Hematopoietic multipotent progenitor cell treated with erythropoietin and hydrocortisone succinate and interleukin-3 and kit ligand, for 6 days (in vitro differentiated cells): ENCODE measurements around the gene CDK2.
"Not testable (repeated sequence)": the region's sequence is repeated elsewhere in the genome, so short reads cannot be mapped to it uniquely, and the experiment has no call there.

Experiments
- DNase-seq: peaks from one replicate; pipeline ENCODE4 v3.0.0-alpha.2; 2015

CDK2 gene

DNA sequence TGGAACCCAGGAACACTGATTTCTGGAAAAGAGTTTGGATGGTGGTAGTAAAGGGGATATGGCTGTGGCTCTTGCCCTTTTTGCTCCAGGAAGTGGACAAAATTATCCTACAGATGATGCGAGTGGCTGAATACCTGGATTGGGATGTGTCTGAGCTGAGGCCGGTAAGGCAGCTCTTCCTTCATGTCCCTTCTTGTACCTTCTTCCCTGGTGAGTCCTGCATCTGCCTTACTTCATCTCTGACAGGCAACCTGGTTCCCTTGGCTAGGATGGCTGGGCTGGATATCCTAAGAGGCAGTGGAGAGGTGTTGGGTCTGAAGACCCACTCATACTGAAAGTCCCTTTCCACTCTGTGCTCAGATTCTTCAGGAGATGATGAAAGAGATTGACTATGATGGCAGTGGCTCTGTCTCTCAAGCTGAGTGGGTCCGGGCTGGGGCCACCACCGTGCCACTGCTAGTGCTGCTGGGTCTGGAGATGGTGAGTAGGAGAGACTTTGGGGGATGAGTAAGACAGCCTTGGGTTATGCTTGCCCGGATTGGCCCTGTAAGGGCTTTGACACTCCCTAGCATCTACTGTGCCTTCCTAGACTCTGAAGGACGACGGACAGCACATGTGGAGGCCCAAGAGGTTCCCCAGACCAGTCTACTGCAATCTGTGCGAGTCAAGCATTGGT lies 27.7 kb upstream of the CDK2 start:
- no peak for DNase-seq

DNA sequence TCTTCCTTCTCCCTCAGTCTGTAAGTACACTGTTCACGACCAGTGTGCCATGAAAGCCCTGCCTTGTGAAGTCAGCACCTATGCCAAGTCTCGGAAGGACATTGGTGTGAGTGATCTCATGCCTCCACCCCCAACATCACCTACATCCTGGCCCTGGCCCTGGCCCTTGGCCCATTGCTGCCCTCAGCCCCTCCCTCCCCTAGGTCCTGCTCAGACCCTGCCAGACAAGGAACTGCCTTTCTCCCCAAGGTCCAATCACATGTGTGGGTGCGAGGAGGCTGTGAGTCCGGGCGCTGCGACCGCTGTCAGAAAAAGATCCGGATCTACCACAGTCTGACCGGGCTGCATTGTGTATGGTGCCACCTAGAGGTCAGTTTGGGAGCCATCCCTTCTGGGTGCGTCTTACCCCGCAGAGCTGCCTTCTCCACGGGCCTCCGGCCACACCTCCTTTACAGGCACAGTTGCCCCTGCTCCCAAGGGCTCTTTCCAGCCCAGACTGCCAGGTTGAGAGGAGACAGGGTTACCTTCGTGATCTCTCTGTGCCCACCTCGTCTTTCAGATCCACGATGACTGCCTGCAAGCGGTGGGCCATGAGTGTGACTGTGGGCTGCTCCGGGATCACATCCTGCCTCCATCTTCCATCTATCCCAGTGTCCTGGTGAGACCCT lies 26.4 kb upstream of the CDK2 start:
- DNase-seq: peak; percentile 94

DNA sequence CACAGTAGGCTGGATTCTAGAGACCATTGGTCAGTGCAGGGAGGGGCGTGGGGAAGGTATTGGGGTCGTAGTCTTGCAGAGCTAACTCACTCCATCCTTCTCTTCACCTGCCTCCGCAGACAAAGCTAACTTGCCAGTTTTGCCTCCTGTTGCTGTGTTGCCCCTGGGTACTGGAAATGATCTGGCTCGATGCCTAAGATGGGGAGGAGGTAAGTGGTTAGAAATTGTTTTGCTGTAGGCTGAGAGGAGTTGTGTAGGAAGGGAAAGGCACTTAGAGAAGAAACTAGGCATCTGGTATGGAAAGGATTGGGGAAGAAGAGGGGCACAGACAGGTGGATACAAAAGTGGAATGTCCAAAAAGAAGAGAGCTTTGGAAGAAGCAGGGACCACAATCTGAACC lies 24.6 kb upstream of the CDK2 start:
- DNase-seq: no peak

DNA sequence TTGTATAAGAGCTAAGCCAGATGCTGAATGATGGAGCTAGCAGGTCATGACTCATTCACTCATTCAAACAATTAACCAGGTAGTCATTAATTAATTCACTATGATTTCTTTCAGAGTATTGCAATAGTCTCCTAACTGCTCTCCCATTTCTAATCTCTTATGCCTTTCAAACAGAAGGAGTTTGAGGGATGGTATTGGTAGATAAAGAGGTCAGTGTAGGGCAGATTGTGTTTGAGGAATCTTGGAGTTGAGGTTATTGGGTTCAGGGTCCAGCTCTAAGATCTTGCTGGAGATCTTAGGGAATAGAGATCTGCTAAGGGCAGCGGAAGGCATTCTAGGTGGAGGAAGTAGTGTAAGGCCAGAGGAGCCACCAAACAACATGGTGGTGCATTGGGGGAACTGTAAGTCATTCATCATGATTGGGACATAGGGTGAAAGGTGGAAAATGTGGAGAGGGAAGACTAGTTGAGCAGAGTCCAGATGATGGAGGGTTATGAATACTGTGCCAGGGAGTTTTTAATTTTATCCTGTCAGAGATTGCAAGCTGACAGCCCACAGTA lies 24.0 kb upstream of the CDK2 start:
- no peak for DNase-seq

DNA sequence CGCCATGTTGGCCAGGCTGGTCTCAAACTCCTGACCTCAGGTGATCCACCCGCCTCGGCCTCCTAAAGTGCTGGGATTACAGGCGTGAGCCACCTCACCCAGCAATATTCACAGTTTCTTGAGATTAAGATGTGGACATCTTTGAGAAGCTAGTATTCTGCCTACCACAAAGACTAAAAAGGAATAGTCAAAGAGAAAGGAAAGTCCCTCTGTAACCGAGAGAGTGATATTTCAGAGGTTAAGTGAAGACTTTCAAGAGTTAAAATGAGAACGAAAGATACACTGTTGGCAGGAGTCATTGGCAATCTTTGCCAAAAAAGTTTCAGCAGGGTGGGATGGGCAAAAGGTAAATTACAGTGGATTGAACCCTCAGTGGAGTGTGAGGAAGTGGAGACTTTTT lies 20.1 kb upstream of the CDK2 start:
- DNase-seq: no peak

DNA sequence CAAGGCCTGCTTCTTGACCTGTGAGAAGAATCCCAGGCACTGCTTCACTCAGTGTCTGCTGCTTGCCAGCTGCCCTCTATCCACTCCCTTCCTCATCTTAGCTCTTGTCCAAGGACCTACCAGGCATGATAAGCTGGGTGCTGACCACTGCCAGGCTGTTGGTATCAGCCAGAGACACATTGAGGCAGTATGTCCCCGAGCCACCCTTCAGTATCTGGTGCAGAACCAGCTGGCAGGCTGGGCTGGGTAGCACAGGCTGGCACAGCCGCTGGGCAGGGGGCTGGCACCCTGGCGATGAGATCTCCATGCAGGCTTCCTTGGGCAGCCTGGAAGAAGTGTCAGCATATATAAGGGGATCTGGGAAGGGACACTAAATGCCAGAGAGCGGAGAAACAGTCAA lies 11.3 kb upstream of the CDK2 start:
- peak; percentile 42 for DNase-seq

DNA sequence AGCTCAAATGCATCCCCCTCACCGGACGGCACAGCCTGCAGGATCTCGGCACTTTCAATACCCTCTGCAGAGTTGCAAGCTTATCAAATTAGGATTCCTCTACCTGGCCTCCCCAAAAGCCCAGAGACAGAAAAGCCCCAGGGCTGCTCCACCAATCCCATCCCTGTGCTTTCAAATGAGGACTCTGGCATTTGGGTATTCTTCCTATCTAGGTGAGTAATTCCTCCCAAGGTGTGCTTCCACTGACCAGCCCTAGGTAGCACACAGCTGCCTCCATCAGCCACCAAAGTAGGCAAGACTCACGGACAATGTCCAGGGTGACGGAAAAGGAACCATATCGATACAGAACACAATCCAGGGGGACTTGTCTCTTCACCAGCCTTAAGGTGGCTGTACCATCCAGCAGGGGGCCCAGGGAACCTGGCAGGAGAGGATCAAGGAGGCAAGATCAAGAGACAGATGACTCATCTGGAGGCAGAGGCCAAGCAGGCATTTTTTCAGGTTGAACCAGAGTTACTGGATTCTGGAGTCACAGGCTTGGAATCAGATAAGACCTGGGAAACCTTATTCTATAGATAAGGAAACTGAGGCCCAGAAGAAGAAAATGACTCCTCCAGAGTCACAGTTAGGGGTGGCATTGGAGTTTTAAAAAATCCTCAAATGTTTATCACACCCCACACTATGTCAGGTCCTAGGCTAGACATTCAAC lies 10.7 kb upstream of the CDK2 start:
- DNase-seq: peak; percentile 78

DNA sequence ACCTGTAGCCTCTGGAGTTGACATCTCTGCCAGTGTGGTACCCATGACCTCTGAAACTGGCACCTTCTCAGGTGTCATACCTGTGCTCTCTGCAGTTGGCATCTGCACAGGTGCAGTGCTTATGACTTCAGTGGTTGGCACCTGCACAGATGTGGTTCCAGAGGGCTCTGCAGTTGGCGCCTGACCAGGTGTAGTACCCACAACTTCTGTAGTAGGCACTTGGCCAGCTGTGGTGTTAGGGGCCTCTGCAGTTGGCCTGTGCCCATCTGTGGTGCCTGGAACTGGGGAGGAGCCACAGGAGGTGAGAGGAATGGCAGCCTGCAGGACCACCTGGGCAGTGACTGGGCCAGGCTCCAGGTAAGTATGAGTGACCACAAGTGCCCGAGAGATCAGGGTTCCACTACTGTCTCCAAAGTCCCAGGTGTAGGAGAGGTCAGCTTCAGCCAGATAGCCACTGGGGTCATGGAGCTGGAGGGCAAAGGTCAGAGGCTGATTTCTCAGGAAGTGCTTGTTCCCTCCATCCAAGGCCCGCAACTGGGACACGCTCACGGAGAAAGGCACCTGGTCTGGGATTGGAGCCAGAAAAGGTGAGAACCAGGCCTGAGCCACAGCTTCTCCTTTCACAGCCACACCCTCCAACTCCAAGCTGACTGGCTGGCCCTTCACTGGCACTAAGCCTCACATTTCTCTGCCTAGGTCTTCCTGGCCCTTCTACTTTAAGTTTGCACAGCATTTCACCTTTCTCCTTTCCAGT lies 9.3 kb upstream of the CDK2 start:
- DNase-seq: no peak

DNA sequence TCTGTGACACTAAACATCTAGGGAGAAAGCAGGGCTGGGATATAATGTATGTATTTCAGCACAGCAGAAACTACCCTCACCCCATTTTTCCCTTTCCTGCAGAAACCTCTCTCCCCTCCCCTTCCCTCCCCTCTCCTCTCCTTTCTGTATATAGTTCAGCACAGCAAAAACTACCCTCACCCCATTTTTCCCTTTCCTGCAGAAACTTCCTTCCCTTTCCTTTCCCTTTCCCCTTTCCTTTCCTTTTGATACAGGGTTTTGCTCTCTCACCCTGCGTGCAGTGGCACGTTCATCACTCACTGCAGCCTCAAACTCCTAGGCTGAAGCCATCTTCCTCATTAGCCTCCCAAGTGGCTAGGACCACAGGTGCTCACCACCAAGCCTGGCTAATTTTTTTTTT lies 2.9 kb upstream of the CDK2 start:
- no peak for DNase-seq

DNA sequence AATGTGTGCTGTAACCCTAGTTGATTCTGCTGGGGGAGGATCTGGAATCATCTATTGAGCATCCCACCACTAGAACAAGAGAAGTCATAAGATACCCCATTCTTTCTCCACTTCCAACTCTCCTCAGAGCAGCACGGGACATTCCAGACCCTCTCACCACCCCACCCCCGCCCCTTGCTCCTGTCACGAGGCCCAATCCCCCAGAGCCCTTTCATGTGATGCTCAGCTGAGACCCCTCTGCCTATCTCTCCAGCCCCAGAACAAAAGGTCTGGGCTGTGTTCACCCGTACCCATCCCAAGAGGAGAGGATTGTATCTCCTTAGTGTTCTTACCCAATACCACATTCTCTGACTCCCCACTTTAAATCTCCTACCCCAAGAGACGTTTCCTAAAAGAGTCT lies 1.4 kb upstream of the CDK2 start:
- no peak for DNase-seq

DNA sequence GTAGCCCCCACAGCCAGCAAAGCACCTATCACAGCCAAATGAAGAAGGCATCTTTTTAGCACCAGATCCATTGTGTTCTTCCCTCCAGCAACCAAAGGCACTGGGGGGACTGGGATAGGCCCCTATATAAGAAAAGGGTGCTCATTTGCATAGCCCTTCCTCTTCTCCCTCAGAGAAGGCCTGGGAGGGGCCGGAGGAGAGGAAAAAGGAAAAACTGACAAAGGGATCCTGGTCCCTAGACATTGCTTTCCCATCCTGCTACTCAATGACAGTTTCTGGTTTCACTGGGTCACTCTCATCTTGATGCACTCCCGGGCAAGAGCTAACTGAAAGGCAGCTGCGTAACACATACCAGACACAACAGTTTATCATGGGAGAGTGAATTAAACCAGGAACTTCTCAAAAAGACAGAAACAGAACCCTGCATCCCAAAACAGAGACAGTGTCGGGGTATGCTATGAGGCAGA lies 656 bp upstream of the CDK2 start, which contains the start of gene PMEL:
PMEL (minus strand) TSS at position 102 of the 467 bp plus-strand sequence; CDS start at position 71, 31 bp downstream.
- DNase-seq: peak; percentile 26

DNA sequence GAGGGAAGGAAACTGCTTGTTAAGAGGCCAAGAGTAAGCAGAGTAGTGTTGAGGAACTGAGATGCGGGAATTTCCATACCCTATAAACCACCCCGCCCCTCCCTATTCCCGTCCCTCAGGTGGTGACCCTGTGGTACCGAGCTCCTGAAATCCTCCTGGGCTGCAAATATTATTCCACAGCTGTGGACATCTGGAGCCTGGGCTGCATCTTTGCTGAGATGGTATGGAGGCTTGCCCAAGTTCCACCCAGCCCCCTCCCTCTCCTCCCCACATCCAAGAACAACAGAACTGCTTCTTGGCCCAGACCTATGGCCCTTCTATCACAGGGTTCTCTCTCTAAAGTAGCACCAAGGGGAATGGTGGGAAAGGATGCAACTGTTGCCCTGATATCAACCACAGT lies 2.7 kb downstream of the CDK2 start:
- no peak for DNase-seq

DNA sequence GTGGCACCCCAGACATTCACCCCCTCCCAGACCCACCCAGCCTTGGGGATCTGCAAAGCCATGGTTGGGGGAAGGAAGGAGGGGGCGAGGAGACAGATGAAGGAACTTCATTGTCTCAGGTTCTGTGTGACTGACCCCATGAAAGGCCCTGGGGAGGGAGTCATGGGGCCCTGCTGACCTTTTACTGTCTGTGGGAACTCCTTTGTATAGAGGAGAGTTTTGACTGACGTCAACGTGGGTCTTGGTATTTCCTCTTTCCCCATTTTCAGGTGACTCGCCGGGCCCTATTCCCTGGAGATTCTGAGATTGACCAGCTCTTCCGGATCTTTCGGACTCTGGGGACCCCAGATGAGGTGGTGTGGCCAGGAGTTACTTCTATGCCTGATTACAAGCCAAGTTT lies 4.1 kb downstream of the CDK2 start:
- no peak for DNase-seq

DNA sequence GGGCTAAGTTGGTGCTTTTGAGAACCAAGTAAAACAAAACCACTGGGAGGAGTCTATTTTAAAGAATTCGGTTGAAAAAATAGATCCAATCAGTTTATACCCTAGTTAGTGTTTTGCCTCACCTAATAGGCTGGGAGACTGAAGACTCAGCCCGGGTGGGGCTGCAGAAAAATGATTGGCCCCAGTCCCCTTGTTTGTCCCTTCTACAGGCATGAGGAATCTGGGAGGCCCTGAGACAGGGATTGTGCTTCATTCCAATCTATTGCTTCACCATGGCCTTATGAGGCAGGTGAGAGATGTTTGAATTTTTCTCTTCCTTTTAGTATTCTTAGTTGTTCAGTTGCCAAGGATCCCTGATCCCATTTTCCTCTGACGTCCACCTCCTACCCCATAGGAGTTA lies 5.4 kb downstream of the CDK2 start:
- DNase-seq: peak; percentile 66

DNA sequence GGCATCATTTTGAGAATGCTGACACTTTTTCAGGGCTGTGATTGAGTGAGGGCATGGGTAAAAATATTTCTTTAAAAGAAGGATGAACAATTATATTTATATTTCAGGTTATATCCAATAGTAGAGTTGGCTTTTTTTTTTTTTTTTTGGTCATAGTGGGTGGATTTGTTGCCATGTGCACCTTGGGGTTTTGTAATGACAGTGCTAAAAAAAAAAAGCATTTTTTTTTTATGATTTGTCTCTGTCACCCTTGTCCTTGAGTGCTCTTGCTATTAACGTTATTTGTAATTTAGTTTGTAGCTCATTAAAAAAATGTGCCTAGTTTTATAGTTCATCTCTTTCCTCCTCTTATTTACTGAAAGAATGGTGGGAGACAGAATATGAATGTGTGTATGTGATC lies 5.8 kb downstream of the CDK2 start:
- DNase-seq: peak; percentile 14

DNA sequence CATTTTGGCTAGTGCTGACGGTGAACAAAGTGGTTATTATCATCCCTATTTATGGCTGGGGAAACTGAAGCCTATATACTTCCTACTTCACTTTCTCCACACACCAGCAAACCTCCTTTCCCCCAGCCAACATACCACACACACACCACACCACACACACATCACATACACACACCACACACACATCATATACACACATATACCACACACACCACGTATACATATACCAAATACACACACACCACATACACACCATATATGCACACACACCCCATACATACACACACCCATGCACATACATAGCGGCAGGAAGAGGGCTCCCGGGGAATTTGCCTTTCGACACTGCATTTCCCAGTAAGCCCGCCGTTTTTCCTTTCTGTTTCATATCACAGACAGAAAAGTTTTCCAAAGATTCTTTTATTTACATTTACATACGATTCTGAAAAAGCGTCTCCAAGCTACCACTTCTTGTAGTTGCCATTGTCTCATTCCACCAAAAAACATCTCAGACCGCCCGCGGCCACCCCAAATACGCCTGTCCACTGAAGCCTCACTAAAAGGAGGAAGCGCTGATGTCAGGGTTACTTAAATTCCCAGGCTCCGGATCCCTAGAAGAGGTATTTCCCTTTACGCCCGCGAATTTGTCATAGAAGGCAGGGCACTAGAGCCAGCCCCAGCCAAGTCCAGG lies 6.4 kb downstream of the CDK2 start:
- DNase-seq: peak; percentile 53

DNA sequence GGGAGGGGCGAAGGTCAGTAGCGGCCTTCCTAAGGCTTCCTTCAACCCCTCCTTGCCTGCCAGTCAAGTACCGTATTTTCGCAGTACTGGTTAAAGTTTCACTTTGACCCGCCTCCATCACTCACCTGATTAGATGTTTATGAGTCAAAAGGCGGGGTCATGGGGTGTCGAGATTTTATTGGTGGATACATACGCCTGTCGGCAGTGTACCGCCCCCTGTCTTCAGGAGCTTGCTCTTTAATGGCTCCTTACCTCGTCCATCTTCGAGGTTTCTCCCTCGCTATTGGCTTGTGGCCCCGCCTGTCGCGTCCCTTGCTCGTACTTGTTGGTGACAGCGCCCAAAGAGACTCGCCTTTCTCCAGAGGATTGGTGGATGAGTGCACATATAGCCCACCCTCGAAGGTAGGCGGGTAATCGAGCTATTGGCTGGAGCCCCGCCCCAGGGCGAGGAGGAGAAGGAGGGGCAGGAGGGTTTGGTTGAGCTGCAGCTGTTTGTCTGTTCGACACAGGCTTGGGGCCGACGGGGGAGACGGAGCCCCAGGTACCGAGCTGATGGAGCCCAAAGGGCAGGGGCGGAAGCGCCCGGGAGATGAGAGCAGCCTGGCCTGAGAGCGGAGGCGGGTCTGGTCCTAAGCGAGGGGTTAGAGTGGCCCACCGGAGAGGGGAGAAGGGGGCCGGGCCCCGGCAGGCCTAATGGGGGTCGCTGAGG lies 7.1 kb downstream of the CDK2 start, which contains the start of gene RAB5B:
RAB5B (plus strand) TSS at position 480 of the 709 bp plus-strand sequence. CDS start 12,883 bp downstream, outside the sequence.
- DNase-seq: peak; percentile 100

DNA sequence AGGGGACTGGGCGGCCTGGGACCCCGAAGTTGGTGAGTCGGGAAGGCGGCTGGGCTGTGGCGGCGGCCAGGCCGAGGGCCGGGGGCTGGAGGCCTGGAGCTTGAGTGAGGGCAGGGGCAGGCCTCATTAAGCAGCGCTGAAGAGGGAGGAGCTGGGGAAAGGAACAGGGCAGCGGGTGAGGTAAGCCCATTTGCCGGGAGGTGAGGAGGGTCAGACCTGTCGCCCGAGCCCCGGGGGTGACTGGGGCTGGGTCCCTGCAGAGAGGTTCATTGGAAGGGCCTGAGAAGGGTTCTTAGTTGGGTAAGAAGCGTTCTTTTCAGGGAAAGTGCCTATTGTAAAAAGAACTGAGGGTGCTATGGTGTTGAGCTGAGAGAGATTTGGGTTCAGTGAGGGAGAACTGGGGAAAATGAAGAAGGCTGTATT lies 7.7 kb downstream of the CDK2 start:
- DNase-seq: peak; percentile 72

DNA sequence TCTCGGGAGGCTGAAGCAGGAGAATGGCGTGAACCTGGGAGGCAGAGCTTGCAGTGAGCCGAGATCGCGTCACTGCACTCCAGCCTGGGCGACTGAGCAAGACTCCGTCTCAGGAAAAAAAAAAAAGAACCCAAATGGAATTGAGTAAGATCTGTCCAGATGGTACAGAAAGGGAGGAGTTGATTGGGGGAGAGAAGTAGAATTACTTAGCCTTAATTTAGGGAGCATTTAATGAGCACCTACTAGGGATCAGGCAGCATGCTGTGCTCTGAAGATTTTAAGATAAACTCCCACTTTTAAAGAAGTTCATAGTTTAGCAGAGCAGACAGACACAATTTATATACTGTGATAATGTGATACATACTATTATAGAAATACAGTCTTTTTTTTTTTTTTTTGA lies 11.8 kb downstream of the CDK2 start:
- DNase-seq: no peak

DNA sequence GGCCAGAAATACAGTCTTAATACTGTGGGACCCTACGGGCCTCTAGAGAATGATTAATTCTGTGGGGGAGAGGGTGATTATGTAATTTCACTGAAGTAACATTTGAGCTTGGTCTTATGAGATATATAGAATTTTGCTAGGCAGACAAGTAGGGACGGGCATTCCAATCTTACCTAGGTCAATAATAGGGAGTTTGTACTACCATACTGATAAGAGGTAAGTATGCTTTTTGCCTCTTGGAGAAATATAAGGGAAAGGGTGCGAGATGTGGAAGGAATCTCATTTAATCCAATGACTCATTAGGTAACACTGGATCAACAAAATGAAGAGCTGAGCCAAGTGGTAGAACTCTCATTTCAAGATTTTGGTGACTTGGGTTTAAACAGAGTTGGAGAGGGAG lies 12.4 kb downstream of the CDK2 start:
- DNase-seq: no peak

DNA sequence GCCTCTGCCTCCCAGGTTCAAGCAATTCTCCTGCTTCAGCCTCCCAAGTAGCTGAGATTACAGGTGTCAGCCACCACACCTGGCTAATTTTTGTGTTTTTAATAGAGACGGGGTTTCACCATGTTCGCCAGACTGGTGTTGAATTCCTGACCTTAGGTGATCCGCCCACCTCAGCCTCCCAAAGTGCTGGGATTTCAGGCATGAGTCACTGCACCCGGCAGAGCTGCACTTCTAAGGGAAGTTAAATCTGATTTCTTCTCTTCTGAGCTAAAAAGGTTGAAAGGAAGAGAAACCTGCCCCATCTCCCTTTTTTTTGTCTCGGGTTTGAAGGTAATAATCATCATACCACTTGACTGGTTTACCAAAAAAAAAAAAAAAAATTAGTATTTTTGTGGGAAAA lies 15.3 kb downstream of the CDK2 start:
- not testable (repeated sequence) for DNase-seq
